Hepatocyte (in vitro differentiated cells): ENCODE measurements around the gene CCR1. TPM values are rescaled to one million over a fixed set of nuclear protein-coding genes. Genes with fewer than 3 reads are reported as not detected.

Experiments
- DNase-seq: peaks from one replicate; pipeline ENCODE4 v3.0.0-alpha.2; 2016; ENCODE audit warnings: low spot score
- H2AFZ ChIP-seq: fragments of 200-600 bp; sonication (generic); 2 replicates; pipeline ENCODE4 v1.6.0; 2016; ENCODE audit warnings: antibody characterized with exemption, mild to moderate bottlenecking
- H3K27ac ChIP-seq: fragments of 200-600 bp; sonication (generic); 2 replicates; pipeline ENCODE4 v1.5.1; 2016; ENCODE audit warnings: mild to moderate bottlenecking
- H3K27me3 ChIP-seq: fragments of 200-600 bp; sonication (generic); 2 replicates; pipeline ENCODE4 v1.6.1; 2016
- H3K36me3 ChIP-seq: fragments of 200-600 bp; sonication (generic); replicated peaks from 2 replicates; pipeline ENCODE4 v1.5.1; 2016; ENCODE audit warnings: low read depth; ENCODE audit not compliant: insufficient read depth
- H3K4me1 ChIP-seq: fragments of 200-600 bp; sonication (generic); 2 replicates; pipeline ENCODE4 v1.5.1; 2016; ENCODE audit warnings: mild to moderate bottlenecking, moderate library complexity; ENCODE audit not compliant: insufficient read depth
- H3K4me2 ChIP-seq: fragments of 200-600 bp; sonication (generic); 2 replicates; pipeline ENCODE4 v1.6.0; 2016
- H3K4me3 ChIP-seq: fragments of 200-600 bp; sonication (generic); 2 replicates; pipeline ENCODE4 v1.5.1; 2016; ENCODE audit warnings: mild to moderate bottlenecking
- H3K79me2 ChIP-seq: fragments of 200-600 bp; sonication (generic); 2 replicates; pipeline ENCODE4 v1.6.0; 2017; ENCODE audit warnings: mild to moderate bottlenecking
- H3K9me2 ChIP-seq: fragments of 200-600 bp; sonication (generic); replicated peaks from 2 replicates; pipeline ENCODE4 v1.6.0; 2017; ENCODE audit warnings: mild to moderate bottlenecking; ENCODE audit not compliant: insufficient read depth
- H3K9me3 ChIP-seq: fragments of 200-600 bp; sonication (generic); 2 replicates; pipeline ENCODE4 v1.5.1; 2016; ENCODE audit warnings: low read depth, mild to moderate bottlenecking
- H4K20me1 ChIP-seq: fragments of 200-600 bp; sonication (generic); 2 replicates; pipeline ENCODE4 v1.6.0; 2016; ENCODE audit warnings: mild to moderate bottlenecking; ENCODE audit not compliant: insufficient read depth, poor library complexity, severe bottlenecking
- CTCF ChIP-seq: fragments of 200-600 bp; sonication (generic); IDR thresholded peaks from 2 replicates; pipeline ENCODE4 v1.5.1; 2016; ENCODE audit warnings: antibody characterized with exemption, mild to moderate bottlenecking; ENCODE audit not compliant: poor library complexity
- EZH2 ChIP-seq: fragments of 200-600 bp; sonication (generic); IDR thresholded peaks from 2 replicates; pipeline ENCODE4 v1.6.1; 2016; ENCODE audit warnings: antibody characterized with exemption, mild to moderate bottlenecking, borderline replicate concordance
- EZH2phosphoT487 ChIP-seq: fragments of 200-600 bp; sonication (generic); IDR thresholded peaks from one replicate; pipeline ENCODE4 v1.6.1; 2018; ENCODE audit warnings: antibody characterized with exemption, mild to moderate bottlenecking, low read depth, moderate library complexity; ENCODE audit not compliant: unreplicated experiment, severe bottlenecking
- WGBS: methylation state at CpG from one replicate; pipeline ENCODE4 v1.1.6; 2016; ENCODE audit warnings: low lambda C conversion rate; ENCODE audit errors: missing lambda C conversion rate; 5-methylcytosine and 5-hydroxymethylcytosine counted together
- polyA plus RNA-seq: library from polyadenylated mRNA; unstranded; fragments of >200 nt; fragmentation: Nextera tagmentation; extraction: Ambion mirVana; gene quantifications from 2 replicates; pipeline ENCODE4 v1.2.1, GENCODE V29; 2016
- total RNA-seq: library from RNA; depleted of rRNA; stranded (reverse); fragments of >200 nt; gene quantifications from 2 replicates; pipeline ENCODE4 v1.2.3, GENCODE V29; 2014

CCR1 gene
- total and polyA plus RNA-seq, 2 experiments from 2014 or later: 1.8 to 3.5 TPM

- H3K27me3 ChIP-seq: no peaks in the 10 kb centered on the region
- TF ChIP-seq EZH2 (no peak), CTCF (no peak), EZH2phosphoT487 (no peak)
- no peaks in the 10 kb centered on the region for H3K4me1 ChIP-seq
- no peak for DNase-seq
- no peaks in the 10 kb centered on the region for H3K9me2 ChIP-seq
- H4K20me1 ChIP-seq: no peaks in the 10 kb centered on the region
- H3K4me2 ChIP-seq: no peak overlapping the region
- no peak overlapping the region for H2AFZ ChIP-seq
- no peaks in the 10 kb centered on the region for H3K36me3 ChIP-seq
- WGBS: 92% methylated on average over 3 of the region's 4 CpGs
- no peaks in the 10 kb centered on the region for H3K79me2 ChIP-seq
- H3K27ac ChIP-seq: no peak overlapping the region
- H3K9me3 ChIP-seq: no peaks in the 10 kb centered on the region
- no peak overlapping the region for H3K4me3 ChIP-seq
Observed at GRCh38 chr3:46202535-46202934, 5.6 kb downstream of the CCR1 start.

GRCh38 chr3:46200790-46201189 lies 7.3 kb downstream of the CCR1 start:
- no peaks in the 10 kb centered on the region for H3K4me1 ChIP-seq
- WGBS: 65% methylated on average over 1 of the region's 1 CpG
- H3K79me2 ChIP-seq: no peaks in the 10 kb centered on the region
- H3K27ac ChIP-seq: no peak overlapping the region
- no peak overlapping the region for H3K4me3 ChIP-seq
- no peak overlapping the region for H2AFZ ChIP-seq
- H3K9me2 ChIP-seq: no peaks in the 10 kb centered on the region
- H4K20me1 ChIP-seq: no peaks in the 10 kb centered on the region
- no peaks in the 10 kb centered on the region for H3K36me3 ChIP-seq
- H3K4me2 ChIP-seq: no peak overlapping the region
- no peak for DNase-seq
- no peaks in the 10 kb centered on the region for H3K27me3 ChIP-seq
- H3K9me3 ChIP-seq: no peaks in the 10 kb centered on the region
- TF ChIP-seq EZH2 (no peak), CTCF (no peak), EZH2phosphoT487 (no peak)

DNA sequence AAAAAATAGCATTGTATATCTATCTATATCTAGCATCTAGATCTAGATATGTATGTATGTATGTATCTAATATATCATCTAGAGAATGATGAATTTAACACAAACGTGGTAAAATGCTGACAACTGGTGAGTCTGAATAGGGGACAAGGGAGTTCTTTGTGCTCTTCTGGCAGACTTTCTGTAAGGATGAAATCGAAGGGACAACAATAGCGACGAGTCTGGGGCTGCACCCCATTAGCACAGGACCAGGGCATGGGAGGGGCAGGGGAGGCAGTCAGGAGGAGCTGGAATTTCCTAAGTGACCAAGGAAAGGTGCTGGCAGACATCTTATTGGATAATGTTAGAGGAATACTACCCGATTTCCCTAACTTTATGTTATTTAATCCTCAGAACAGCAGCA lies 7.9 kb downstream of the CCR1 start:
- H3K36me3 ChIP-seq: no peaks in the 10 kb centered on the region
- DNase-seq: no peak
- H3K27ac ChIP-seq: no peak overlapping the region
- no peaks in the 10 kb centered on the region for H3K9me3 ChIP-seq
- H3K4me2 ChIP-seq: no peak overlapping the region
- no peak for TF ChIP-seq CTCF
- TF ChIP-seq EZH2phosphoT487: no peak
- TF ChIP-seq EZH2: no peak
- H2AFZ ChIP-seq: no peak overlapping the region
- H3K4me1 ChIP-seq: no peaks in the 10 kb centered on the region
- H3K9me2 ChIP-seq: no peaks in the 10 kb centered on the region
- WGBS: 84% methylated on average over 5 of the region's 5 CpGs
- no peaks in the 10 kb centered on the region for H3K79me2 ChIP-seq
- H3K4me3 ChIP-seq: no peak overlapping the region
- no peaks in the 10 kb centered on the region for H4K20me1 ChIP-seq
- H3K27me3 ChIP-seq: no peaks in the 10 kb centered on the region
